ENCODE results near the gene SPSB4.

- no peak for TF ChIP-seq CTCF (IDR thresholded peaks at IDR 0.05)
- TF ChIP-seq EZH2 (IDR thresholded peaks at IDR 0.05; ENCODE audit: borderline replicate concordance, insufficient read depth, low read depth, low read length, poor library complexity, severe bottlenecking), result no peak
These were observed 113.7 kb downstream of the SPSB4 start for GRCh38 chr3:141164852-141165251.
